GM23338 (cell line): ENCODE results near the gene CCDC138.

ENCODE experiments used
- CREB1 ChIP-seq: fragments of 250-450 bp; sonication (Bioruptor Pico); IDR thresholded peaks from 2 replicates; pipeline ENCODE4 v1.5.0; 2020; ENCODE audit warnings: low read depth, mild to moderate bottlenecking, moderate library complexity
- ETS1 ChIP-seq: IDR thresholded peaks from 2 replicates; pipeline ENCODE4 v1.6.1; 2016; ENCODE audit warnings: antibody characterized with exemption
- EZH2 ChIP-seq: fragments of 200-600 bp; sonication (generic); IDR thresholded peaks from one replicate; pipeline ENCODE4 v1.8.0; 2017; ENCODE audit warnings: antibody characterized with exemption, mild to moderate bottlenecking, low read depth; ENCODE audit not compliant: unreplicated experiment
- EZH2phosphoT487 ChIP-seq: fragments of 200-600 bp; sonication (generic); IDR thresholded peaks from one replicate; pipeline ENCODE4 v1.8.1; 2018; ENCODE audit warnings: antibody characterized with exemption; ENCODE audit not compliant: unreplicated experiment
- JUNB ChIP-seq: IDR thresholded peaks from one replicate; pipeline ENCODE4 v1.6.1; 2016; ENCODE audit warnings: antibody characterized with exemption; ENCODE audit not compliant: unreplicated experiment
- NANOG ChIP-seq: IDR thresholded peaks from 2 replicates; pipeline ENCODE4 v1.6.1; 2016; ENCODE audit warnings: antibody characterized with exemption, borderline replicate concordance
- POLR2AphosphoS5 ChIP-seq: IDR thresholded peaks from 2 replicates; pipeline ENCODE4 v1.6.1; 2016; ENCODE audit warnings: antibody characterized with exemption, low read depth
- REST ChIP-seq: IDR thresholded peaks from one replicate; pipeline ENCODE4 v1.6.1; 2018; ENCODE audit warnings: antibody characterized with exemption; ENCODE audit not compliant: unreplicated experiment
- ZNF114 ChIP-seq: fragments of 250-450 bp; sonication (Bioruptor Pico); IDR thresholded peaks from 2 replicates; pipeline ENCODE4 v1.5.0; 2020; ENCODE audit warnings: mild to moderate bottlenecking, moderate library complexity
- ZNF331 ChIP-seq: fragments of 250-450 bp; sonication (Bioruptor Pico); IDR thresholded peaks from 2 replicates; pipeline ENCODE4 v1.5.0; 2020; ENCODE audit warnings: low read depth, mild to moderate bottlenecking, moderate library complexity
- ZNF462 ChIP-seq: fragments of 250-450 bp; sonication (Bioruptor Pico); IDR thresholded peaks from 2 replicates; pipeline ENCODE4 v1.5.0; 2020; ENCODE audit warnings: mild to moderate bottlenecking, moderate library complexity
- TF ChIP-seq, protein P1 (sequence below), 2 experiments: fragments of 200-600 bp in 1 of 2; sonication (generic) in 1 of 2; conservative IDR thresholded peaks; 2 replicates each; pipeline versions ENCODE4 v1.5.1 to v1.6.1; 2016 to 2017; ENCODE audit warnings: antibody characterized with exemption in 2 of 2, low read depth in 2 of 2, mild to moderate bottlenecking in 2 of 2, moderate library complexity in 1 of 2

DNA sequence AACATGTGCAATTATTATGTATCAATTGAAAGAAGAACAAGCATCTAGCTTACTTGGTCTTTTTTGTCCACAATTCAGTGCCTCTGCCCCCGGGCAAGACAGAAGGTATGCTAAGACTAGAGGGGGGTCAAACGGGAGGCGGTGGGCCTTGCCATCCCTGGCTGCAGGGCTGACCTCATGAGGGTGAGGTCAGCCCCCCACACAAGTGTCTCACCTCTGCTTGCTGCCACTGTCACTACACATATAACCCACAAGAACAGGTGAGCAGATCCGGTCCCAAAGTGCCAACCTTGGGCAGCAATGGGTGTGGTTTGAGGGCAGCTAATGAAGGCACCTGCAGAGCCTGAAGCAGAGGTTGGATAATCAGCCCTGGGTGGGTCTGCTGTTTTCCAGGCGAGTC, 131.0 kb downstream of the CCDC138 start:
- TF ChIP-seq POLR2AphosphoS5: no peak
- TF ChIP-seq, protein P1, sequence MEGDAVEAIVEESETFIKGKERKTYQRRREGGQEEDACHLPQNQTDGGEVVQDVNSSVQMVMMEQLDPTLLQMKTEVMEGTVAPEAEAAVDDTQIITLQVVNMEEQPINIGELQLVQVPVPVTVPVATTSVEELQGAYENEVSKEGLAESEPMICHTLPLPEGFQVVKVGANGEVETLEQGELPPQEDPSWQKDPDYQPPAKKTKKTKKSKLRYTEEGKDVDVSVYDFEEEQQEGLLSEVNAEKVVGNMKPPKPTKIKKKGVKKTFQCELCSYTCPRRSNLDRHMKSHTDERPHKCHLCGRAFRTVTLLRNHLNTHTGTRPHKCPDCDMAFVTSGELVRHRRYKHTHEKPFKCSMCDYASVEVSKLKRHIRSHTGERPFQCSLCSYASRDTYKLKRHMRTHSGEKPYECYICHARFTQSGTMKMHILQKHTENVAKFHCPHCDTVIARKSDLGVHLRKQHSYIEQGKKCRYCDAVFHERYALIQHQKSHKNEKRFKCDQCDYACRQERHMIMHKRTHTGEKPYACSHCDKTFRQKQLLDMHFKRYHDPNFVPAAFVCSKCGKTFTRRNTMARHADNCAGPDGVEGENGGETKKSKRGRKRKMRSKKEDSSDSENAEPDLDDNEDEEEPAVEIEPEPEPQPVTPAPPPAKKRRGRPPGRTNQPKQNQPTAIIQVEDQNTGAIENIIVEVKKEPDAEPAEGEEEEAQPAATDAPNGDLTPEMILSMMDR (conservative IDR thresholded peaks at IDR 0.05; ENCODE audit: low read depth in 2 of 2): no peak
- TF ChIP-seq CREB1: no peak
- TF ChIP-seq EZH2: no peak
- no peak for TF ChIP-seq REST
- TF ChIP-seq EZH2phosphoT487: no peak
- TF ChIP-seq JUNB: no peak
- no peak for TF ChIP-seq ZNF462
- TF ChIP-seq NANOG: no peak
- no peak for TF ChIP-seq ZNF331
- no peak for TF ChIP-seq ZNF114 (CRISPR knock-in tag)
- no peak for TF ChIP-seq ETS1
